Fibroblast of the aortic adventitia (primary cell): ENCODE data around the gene CEP95. TPM values are rescaled to one million over a fixed set of nuclear protein-coding genes. Genes with fewer than 3 reads are reported as not detected.
A peak's percentile ranks its signal among the peaks of the same experiment; 100 is the strongest.

Source experiments
- DNase-seq: peaks from one replicate; pipeline ENCODE4 v3.0.0-alpha.2; 2010; ENCODE audit warnings: low read depth
- H3K4me3 ChIP-seq: 2 replicates; pipeline ENCODE4 v1.5.1; 2011; ENCODE audit warnings: low read depth, mild to moderate bottlenecking, control low read depth, low read length, moderate library complexity
- CTCF ChIP-seq: IDR thresholded peaks from 2 replicates; pipeline ENCODE4 v1.5.1; 2011; ENCODE audit warnings: mild to moderate bottlenecking, low read length, control low read depth, inconsistent platforms; ENCODE audit not compliant: insufficient read depth
- total RNA-seq: library from RNA; depleted of rRNA; stranded (reverse); fragments of >200 nt; gene quantifications from 2 replicates; pipeline ENCODE4 v1.2.3, GENCODE V29; 2012; ENCODE audit warnings: low replicate concordance

Gene CEP95
- total RNA-seq, 1 donor = 32.8 TPM

- DNase-seq = no peak
- H3K4me3 ChIP-seq = peak overlapping the region; percentile 88
- no peak for TF ChIP-seq CTCF
Observed at GRCh38 chr17:64496348-64496785, 10.4 kb upstream of the CEP95 start.

GRCh38 chr17:64496786-64497564 is 9.8 kb upstream of the CEP95 start, which contains the start of gene POLG2:
TSS of gene POLG2 (minus strand) at chr17:64497054. CDS start at chr17:64496968, 86 bp downstream.
- TF ChIP-seq CTCF = peak; percentile 60
- DNase-seq = peak; percentile 90
- peak within 1 kb of the TSS; percentile 88 for H3K4me3 ChIP-seq

GRCh38 chr17:64497565-64498035 is 9.2 kb upstream of the CEP95 start:
- no peak for DNase-seq
- peak overlapping the region; percentile 88 for H3K4me3 ChIP-seq
- TF ChIP-seq CTCF = no peak

GRCh38 chr17:64498308-64499203 is 8.2 kb upstream of the CEP95 start:
- H3K4me3 ChIP-seq = no peak overlapping the region
- no peak for TF ChIP-seq CTCF
- no peak for DNase-seq

GRCh38 chr17:64499805-64500486 is 6.8 kb upstream of the CEP95 start:
- H3K4me3 ChIP-seq = no peak overlapping the region
- no peak for DNase-seq
- no peak for TF ChIP-seq CTCF

GRCh38 chr17:64500487-64500859 is 6.3 kb upstream of the CEP95 start:
- no peak for TF ChIP-seq CTCF

More at GRCh38 chr17:64500487-64500859, 6.3 kb upstream of the CEP95 start:
- no peak for DNase-seq
- H3K4me3 ChIP-seq = no peak overlapping the region
